ENCODE data around the gene EPHB1.

- TF ChIP-seq, protein P1, sequence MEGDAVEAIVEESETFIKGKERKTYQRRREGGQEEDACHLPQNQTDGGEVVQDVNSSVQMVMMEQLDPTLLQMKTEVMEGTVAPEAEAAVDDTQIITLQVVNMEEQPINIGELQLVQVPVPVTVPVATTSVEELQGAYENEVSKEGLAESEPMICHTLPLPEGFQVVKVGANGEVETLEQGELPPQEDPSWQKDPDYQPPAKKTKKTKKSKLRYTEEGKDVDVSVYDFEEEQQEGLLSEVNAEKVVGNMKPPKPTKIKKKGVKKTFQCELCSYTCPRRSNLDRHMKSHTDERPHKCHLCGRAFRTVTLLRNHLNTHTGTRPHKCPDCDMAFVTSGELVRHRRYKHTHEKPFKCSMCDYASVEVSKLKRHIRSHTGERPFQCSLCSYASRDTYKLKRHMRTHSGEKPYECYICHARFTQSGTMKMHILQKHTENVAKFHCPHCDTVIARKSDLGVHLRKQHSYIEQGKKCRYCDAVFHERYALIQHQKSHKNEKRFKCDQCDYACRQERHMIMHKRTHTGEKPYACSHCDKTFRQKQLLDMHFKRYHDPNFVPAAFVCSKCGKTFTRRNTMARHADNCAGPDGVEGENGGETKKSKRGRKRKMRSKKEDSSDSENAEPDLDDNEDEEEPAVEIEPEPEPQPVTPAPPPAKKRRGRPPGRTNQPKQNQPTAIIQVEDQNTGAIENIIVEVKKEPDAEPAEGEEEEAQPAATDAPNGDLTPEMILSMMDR (IDR thresholded peaks at IDR 0.05), result no peak
- no peak for TF ChIP-seq POLR2A (IDR thresholded peaks at IDR 0.05)
Measured at GRCh38 chr3:135248213-135248612, 453.2 kb downstream of the EPHB1 start.

All from esophagus squamous epithelium (tissue), 4 donors.